ENCODE results near the gene BRCA2.

DNA sequence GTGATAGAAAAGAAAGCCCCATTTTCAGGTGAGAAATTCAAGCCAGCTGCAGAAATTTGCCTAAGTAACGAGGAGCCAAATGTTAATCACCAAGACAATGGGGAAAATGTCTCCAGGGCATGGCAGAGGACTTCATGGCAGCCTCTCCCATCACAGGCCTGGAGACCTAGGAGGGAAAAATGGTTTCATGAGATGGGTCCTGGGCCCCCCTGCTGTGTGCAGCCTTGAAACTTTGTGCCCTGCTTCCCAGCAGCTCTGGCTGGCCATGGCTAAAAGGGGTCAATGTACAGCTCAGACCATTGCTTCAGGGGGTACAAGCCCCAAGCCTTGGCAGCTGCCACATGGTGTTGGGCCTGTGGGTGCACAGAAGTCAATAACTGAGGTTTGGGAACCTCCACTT is 102.7 kb downstream of the BRCA2 start:
- no peak for TF ChIP-seq CTCF (conservative IDR thresholded peaks at IDR 0.05)
- TF ChIP-seq ZFX (IDR thresholded peaks at IDR 0.05) = no peak
